Type B pancreatic cell (in vitro differentiated cells): ENCODE measurements around the gene ZFP62. TPM values are rescaled to one million over a fixed set of nuclear protein-coding genes. Genes with fewer than 3 reads are reported as not detected.

Source experiments
- DNase-seq: peaks from one replicate; pipeline ENCODE4 v3.0.0; 2021; ENCODE audit warnings: mixed read lengths; ENCODE audit not compliant: unreplicated experiment; ENCODE audit errors: extremely low spot score
- H3K27ac Mint-ChIP-seq: 2 replicates; pipeline ENCODE4 v1.8.0; 2021; ENCODE audit warnings: mild to moderate bottlenecking, mixed read lengths
- H3K27me3 Mint-ChIP-seq: 2 replicates; pipeline ENCODE4 v1.8.0; 2021; ENCODE audit warnings: mixed read lengths
- H3K36me3 Mint-ChIP-seq: 2 replicates; pipeline ENCODE4 v1.8.0; 2021; ENCODE audit warnings: mixed read lengths
- H3K4me1 Mint-ChIP-seq: one replicate; pipeline ENCODE4 v1.8.0; 2021; ENCODE audit warnings: mixed read lengths; ENCODE audit not compliant: unreplicated experiment
- H3K4me3 Mint-ChIP-seq: 2 replicates; pipeline ENCODE4 v1.8.0; 2021; ENCODE audit warnings: mild to moderate bottlenecking, mixed read lengths
- H3K9me3 Mint-ChIP-seq: 2 replicates; pipeline ENCODE4 v1.8.0; 2021; ENCODE audit warnings: mixed read lengths
- total RNA-seq: library from RNA; stranded (reverse); gene quantifications from 2 replicates; pipeline ENCODE4 v1.2.1, GENCODE V29; 2021; ENCODE audit warnings: low replicate concordance
- TF ChIP-seq, protein P1 (sequence below): fragments of 200-600 bp; sonication (generic); conservative IDR thresholded peaks from 2 replicates; pipeline ENCODE4 v1.5.0; 2021; ENCODE audit warnings: antibody characterized with exemption, mild to moderate bottlenecking

Gene ZFP62
- total RNA-seq, 1 donor from 2014 or later, result 49.8 TPM

DNA sequence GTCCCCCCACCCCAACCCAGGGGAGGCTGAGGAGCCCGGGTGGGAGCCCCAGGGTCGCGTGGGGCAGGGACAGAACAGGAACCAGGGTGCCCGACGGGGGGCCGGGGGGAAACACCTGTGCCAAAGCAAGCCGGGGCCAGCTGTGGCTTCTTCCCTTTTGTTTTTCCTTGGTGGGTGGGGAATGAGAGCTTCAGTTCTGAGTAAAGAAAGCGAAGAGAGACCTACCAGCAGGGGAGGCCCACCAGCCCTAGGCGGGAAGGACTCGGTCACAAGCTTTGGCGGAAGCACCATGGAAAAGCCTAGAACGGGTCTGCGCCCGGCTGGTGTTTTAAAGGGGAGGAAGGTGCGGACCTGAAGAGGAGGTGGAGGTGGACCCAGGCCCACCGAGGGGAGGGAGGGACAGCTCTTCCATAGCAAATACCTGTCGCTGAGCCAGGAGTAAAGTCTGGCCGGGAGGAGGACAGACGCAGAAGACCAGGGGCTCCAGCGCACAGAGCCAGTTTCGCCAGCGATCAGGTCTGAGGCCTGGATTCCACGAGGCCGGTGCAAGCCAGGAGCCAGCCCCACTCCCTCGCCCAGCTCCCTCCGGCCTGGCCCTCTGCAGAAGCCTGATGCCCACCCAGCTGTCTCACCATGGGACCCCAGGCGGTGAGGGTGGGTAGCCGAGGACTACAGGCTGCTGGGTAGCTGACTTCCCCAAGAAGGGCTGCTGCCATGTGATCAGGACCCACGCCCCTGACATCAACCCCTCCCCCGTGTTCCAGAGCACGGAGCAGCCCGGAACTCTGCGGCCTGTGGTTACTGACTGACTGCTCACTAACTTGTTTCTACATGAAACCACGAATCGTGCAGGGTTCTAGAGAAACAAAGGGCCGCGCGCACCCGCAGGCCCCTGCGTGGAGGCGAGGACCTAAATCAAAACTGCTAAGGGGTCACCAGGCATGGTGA, 57.6 kb downstream of the ZFP62 start:
- TF ChIP-seq, protein P1, sequence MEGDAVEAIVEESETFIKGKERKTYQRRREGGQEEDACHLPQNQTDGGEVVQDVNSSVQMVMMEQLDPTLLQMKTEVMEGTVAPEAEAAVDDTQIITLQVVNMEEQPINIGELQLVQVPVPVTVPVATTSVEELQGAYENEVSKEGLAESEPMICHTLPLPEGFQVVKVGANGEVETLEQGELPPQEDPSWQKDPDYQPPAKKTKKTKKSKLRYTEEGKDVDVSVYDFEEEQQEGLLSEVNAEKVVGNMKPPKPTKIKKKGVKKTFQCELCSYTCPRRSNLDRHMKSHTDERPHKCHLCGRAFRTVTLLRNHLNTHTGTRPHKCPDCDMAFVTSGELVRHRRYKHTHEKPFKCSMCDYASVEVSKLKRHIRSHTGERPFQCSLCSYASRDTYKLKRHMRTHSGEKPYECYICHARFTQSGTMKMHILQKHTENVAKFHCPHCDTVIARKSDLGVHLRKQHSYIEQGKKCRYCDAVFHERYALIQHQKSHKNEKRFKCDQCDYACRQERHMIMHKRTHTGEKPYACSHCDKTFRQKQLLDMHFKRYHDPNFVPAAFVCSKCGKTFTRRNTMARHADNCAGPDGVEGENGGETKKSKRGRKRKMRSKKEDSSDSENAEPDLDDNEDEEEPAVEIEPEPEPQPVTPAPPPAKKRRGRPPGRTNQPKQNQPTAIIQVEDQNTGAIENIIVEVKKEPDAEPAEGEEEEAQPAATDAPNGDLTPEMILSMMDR, result no peak
- Mint-ChIP-seq H3K27ac (peak overlapping the region; percentile 80), H3K9me3 (no peaks in the 10 kb centered on the region), H3K27me3 (no peaks in the 10 kb centered on the region), H3K4me1 (peaks cover 63% of the 10 kb centered on the region), H3K4me3 (peak overlapping the region; percentile 74), H3K36me3 (peaks cover 17% of the 10 kb centered on the region)
- DNase-seq, result peak; percentile 69

DNA sequence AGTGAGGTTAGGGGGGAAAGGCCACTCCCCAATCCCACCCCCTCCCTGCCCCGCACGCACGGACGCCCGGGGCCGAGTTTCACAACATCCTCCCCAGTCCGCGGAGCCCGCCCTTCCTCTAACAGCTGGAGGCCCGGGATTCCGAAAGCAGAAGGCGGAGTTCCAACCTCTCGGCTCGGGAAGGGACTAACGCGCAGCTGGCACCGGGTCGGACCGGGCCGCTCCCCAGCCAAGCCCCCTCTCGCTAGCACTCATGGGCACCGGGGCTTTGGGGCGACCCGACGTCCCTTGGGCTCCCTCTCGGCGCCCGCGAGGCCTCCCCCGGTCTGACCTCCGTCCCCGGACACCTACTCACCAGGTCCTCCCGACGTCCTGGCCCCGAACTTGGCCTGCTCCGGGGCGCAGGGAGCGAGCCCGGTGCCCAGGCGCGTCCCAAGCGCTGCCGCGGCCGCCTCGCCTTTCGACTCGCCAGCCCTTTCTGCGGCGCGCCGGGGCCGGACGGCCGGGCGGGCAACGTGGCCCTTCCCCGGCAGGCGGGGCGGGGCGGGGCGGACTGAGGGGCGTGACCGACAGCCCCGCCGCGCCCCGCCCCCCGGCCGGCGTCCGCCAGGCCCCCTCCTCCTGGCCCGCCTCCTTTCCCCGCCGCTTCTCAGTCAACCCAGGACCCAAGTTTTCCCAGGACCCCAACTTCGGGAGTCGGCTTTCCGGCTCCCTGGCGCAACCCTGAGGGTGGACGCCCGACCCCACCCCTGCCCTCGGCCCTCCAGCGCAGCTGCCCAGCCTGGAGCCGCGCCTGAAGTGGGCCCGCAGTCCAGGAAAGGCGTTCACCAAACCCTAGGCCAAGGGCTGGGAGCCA, 58.5 kb downstream of the ZFP62 start, which contains the start of gene MGAT1:
MGAT1 (minus strand) TSS at position 482 of the 856 bp plus-strand sequence. CDS start 9,835 bp downstream, outside the sequence.
- H3K36me3 Mint-ChIP-seq, result peaks cover 22% of the 10 kb centered on the region
- TF ChIP-seq, protein P1, result no peak
- peaks cover 63% of the 10 kb centered on the region for H3K4me1 Mint-ChIP-seq
- H3K9me3 Mint-ChIP-seq, result no peaks in the 10 kb centered on the region
- H3K4me3 Mint-ChIP-seq, result peak within 1 kb of the TSS; percentile 85
- H3K27ac Mint-ChIP-seq, result peak within 1 kb of the TSS; percentile 80
- peak; percentile 87 for DNase-seq
- H3K27me3 Mint-ChIP-seq, result no peaks in the 10 kb centered on the region

DNA sequence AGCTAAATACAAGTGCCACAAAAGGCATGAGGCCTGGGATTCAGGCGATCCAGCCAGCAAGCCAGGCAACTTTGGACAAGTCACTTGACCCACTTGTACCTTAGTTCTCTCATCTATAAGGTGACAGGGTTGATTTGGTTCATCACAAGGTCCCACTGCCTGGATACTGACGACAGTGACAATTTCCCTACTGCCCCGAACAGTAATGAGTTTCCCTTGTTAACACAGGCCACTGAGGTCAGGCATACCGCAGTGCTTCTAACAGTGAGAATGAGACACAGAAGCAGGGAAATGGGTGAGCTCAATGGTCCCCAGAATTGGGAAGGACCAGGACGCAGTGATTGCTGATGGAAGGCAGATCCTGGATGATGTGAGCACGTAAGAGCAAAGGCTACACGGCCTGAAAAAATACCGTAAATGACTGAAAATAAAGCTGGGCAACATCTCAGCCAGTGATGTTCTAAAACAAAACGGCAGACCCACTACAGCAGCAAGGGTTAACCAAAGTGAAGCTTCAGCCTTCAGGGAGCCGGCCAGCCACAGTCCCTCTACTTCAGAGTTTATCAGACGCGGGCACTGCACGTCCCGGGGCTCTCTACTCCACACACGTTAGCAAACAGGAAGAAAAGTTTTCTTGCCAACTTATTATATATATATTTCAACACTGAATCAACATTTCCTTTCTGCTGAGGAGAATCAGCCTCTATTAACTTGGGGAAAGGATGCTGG, 59.3 kb downstream of the ZFP62 start:
- no peak for DNase-seq
- TF ChIP-seq, protein P1, result no peak
- Mint-ChIP-seq H3K27me3 (no peaks in the 10 kb centered on the region), H3K9me3 (no peaks in the 10 kb centered on the region), H3K36me3 (peaks cover 22% of the 10 kb centered on the region), H3K4me3 (peak overlapping the region; percentile 85), H3K27ac (peak overlapping the region; percentile 44), H3K4me1 (peaks cover 56% of the 10 kb centered on the region)

DNA sequence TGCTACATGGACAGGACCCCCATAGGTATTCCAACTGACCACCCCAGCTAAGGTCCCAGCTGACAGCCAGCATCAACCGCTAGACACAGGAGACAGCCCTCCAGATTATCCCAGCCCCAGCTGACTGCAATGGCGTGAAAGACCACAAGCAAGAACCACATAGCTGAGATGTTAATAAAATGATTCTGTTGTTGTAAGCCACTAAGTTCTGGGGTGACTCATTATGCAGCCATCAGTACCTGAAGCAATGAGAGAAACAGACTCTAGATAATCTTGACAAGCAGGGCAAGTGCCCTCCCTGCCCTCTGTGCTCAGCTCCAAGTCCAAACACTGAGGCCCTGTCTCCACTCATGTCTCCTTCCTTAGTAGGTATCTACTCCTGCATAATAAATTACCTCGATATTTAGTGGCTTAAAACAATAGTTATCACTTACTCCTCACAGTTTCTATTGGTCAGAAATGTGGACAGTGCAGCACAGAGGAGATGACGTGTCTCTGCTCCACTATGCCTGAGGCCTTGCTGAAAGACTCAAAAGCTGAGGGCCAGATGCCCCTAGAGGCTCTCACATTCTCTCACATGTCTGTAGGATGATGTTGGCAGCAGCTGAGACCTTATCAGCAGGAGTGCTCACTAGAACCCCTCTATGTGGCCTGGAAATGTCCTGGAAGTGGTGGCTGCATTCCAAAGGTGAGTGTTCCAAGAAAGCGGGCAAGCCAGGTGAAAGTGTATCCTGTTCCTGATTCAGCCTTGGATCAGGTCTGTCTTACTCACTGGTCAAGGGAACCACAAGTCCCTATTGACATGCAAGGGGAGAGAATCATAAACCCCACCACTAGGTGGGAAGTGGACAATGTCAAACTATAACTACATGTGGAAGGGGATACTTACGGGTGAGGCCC, 60.9 kb downstream of the ZFP62 start:
- H3K36me3 Mint-ChIP-seq, result peaks cover 34% of the 10 kb centered on the region
- TF ChIP-seq, protein P1, result no peak
- no peaks in the 10 kb centered on the region for H3K27me3 Mint-ChIP-seq
- H3K9me3 Mint-ChIP-seq, result no peaks in the 10 kb centered on the region
- peaks cover 60% of the 10 kb centered on the region for H3K4me1 Mint-ChIP-seq
- peak overlapping the region; percentile 35 for H3K4me3 Mint-ChIP-seq
- H3K27ac Mint-ChIP-seq, result peak overlapping the region; percentile 58
- no peak for DNase-seq
